ENCODE results near the gene FAM114A2. TPM values are rescaled to one million over a fixed set of nuclear protein-coding genes. Genes with fewer than 3 reads are reported as not detected.

FAM114A2 gene
- total RNA-seq, 1 experiment from 2014 or later, result 12.8 TPM

DNA sequence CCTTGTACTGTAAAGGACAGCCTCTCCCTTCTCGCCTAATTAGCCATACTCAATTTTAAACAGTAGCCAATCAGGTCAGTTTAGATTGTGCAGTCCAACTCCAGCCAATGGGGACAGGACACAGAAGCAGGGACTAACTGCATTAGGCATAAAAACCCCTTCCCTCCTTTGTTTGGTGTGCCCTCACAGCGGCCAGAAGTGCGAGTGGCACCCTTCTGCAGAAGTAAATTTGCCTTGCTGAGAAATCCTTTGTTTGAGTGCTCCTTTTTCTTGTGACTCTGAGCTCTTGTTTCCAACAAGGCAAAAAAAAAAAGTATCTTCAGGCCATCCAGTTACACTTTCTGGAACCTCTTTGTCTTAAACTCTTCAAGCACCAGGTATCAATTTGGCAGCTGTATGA, 97.4 kb downstream of the FAM114A2 start:
- no peak overlapping the region for H2BK5ac ChIP-seq (ENCODE audit: insufficient read length, low read length)
- no peaks in the 10 kb centered on the region for H3K27me3 ChIP-seq (ENCODE audit: insufficient read depth, low read length)
- no peak overlapping the region for H2AK5ac ChIP-seq (ENCODE audit: insufficient read length, low read length)
- Mint-ChIP-seq H3K27me3 (ENCODE audit: low read depth) (no peaks in the 10 kb centered on the region; the same call in 1 of the 2 replicates), H3K27ac (no peak overlapping the region), H3K36me3 (ENCODE audit: insufficient read depth in 1 of 3, low read depth in 3 of 3) (peaks cover 32 to 85% (median 65%) of the 10 kb centered on the region in 3 experiments), H3K4me3 (no peak overlapping the region), H3K9me3 (peaks cover 84 to 85% of the 10 kb centered on the region in 2 experiments), H3K4me1 (peaks cover 15 to 37% of the 10 kb centered on the region in 2 experiments)
- no peak overlapping the region for H3K4me2 ChIP-seq (ENCODE audit: insufficient read depth, insufficient read length, low read length)
- H2BK20ac ChIP-seq (ENCODE audit: low read depth, low read length, poor library complexity, severe bottlenecking), result no peak overlapping the region
- H3K27ac ChIP-seq (ENCODE audit: insufficient read length, low read depth, low read length), result no peak overlapping the region
- no peaks in the 10 kb centered on the region for H3K79me2 ChIP-seq (ENCODE audit: insufficient read depth, low read length)
- no peak overlapping the region for H2BK120ac ChIP-seq (ENCODE audit: low read depth, low read length, poor library complexity, severe bottlenecking)
- H3K4ac ChIP-seq (ENCODE audit: low read depth, low read length), result no peak overlapping the region
- H4K8ac ChIP-seq (replicated peaks; ENCODE audit: insufficient read length, low read depth, low read length), result no peak overlapping the region
- H3K18ac ChIP-seq (ENCODE audit: insufficient read length, low read depth, low read length), result no peak overlapping the region
- H3K23ac ChIP-seq (ENCODE audit: insufficient read length, low read depth, low read length), result no peak overlapping the region
- no CpG with 5 or more reads among the region's 3 CpGs for WGBS (ENCODE audit: extremely low coverage, insufficient read length, low lambda C conversion rate)
- no peaks in the 10 kb centered on the region; the same call in 1 of the 2 replicates for H3K4me1 ChIP-seq (ENCODE audit: insufficient read depth, low read length)
- H4K91ac ChIP-seq (ENCODE audit: insufficient read length, low read depth, low read length), result no peak overlapping the region
- no peak overlapping the region for H3T11ph ChIP-seq (ENCODE audit: low read length)
- no peak for DNase-seq
- H2BK15ac ChIP-seq (ENCODE audit: low read depth, low read length), result no peak overlapping the region
- no peak overlapping the region for H3K14ac ChIP-seq (ENCODE audit: insufficient read depth, low read length)
- H4K20me1 ChIP-seq (ENCODE audit: control insufficient read depth, insufficient read depth, insufficient read length), result no peaks in the 10 kb centered on the region
- TF ChIP-seq CTCF (conservative IDR thresholded peaks at IDR 0.05), result no peak
- H3K79me1 ChIP-seq (ENCODE audit: insufficient read depth, low read depth, low read length, poor library complexity, severe bottlenecking), result no peaks in the 10 kb centered on the region
- no peak overlapping the region for H3K9ac ChIP-seq (ENCODE audit: extremely low read depth, insufficient read length, low read length)
- no peak overlapping the region for H4K5ac ChIP-seq (ENCODE audit: insufficient read length, low read depth, low read length)
- H2BK12ac ChIP-seq (ENCODE audit: insufficient read length, low read depth, low read length), result no peak overlapping the region
- no peak overlapping the region for H3K56ac ChIP-seq (ENCODE audit: insufficient read length, low read depth, low read length)
- H2AFZ ChIP-seq (ENCODE audit: low read length), result no peak overlapping the region
- H3K9me3 ChIP-seq (ENCODE audit: control insufficient read depth, low read depth, low read length), result peaks cover 24% of the 10 kb centered on the region
- no peaks in the 10 kb centered on the region for H3K23me2 ChIP-seq (ENCODE audit: insufficient read length, low read depth, low read length, poor library complexity, severe bottlenecking)

Other genes starting within 250 kb of the FAM114A2 start
- 22.9 and 24.5 TPM in 2 replicates for gene MFAP3, start 57 bp upstream of the FAM114A2 start, total RNA-seq (2021)
- 15.3 and 15.4 TPM in 2 replicates for gene GALNT10, start 151.8 kb upstream of the FAM114A2 start, total RNA-seq (2021)

Measured in H9 (cell line).